HL-60 (cell line): Measurements from ENCODE around the gene FUT3.

Experiments used
- DNase-seq, 2 experiments: peaks; one replicate each; pipeline ENCODE4 v3.0.0-alpha.2; 2010 to 2020; ENCODE audit warnings: low read depth in 1 of 2, low spot score in 1 of 2
- H3K27ac ChIP-seq: fragments of 250-450 bp; sonication (Bioruptor Pico); replicated peaks from 2 replicates; pipeline ENCODE4 v1.5.1; 2020; ENCODE audit warnings: mild to moderate bottlenecking, moderate library complexity
- H3K27me3 ChIP-seq: fragments of 250-450 bp; sonication (Bioruptor Pico); 2 replicates; pipeline ENCODE4 v1.5.1; 2021; ENCODE audit warnings: mild to moderate bottlenecking, moderate library complexity; ENCODE audit not compliant: insufficient read depth, poor library complexity, severe bottlenecking
- H3K4me3 ChIP-seq: replicated peaks from 2 replicates; pipeline ENCODE4 v1.5.1; 2011; ENCODE audit warnings: mild to moderate bottlenecking, control low read depth, low read length; ENCODE audit not compliant: insufficient read depth
- CTCF ChIP-seq: IDR thresholded peaks from one replicate; pipeline ENCODE4 v1.5.1; 2011; ENCODE audit warnings: low read length, control low read depth, inconsistent platforms; ENCODE audit not compliant: insufficient read depth
- GABPA ChIP-seq: IDR thresholded peaks from 2 replicates; pipeline ENCODE4 v1.6.1; 2012; ENCODE audit warnings: low read depth
- POLR2AphosphoS5 ChIP-seq: IDR thresholded peaks from 2 replicates; pipeline ENCODE4 v1.6.1; 2012; ENCODE audit warnings: low read depth
- REST ChIP-seq: IDR thresholded peaks from 2 replicates; pipeline ENCODE4 v1.6.1; 2012; ENCODE audit warnings: low read depth; ENCODE audit not compliant: insufficient replicate concordance
- SPI1 ChIP-seq: IDR thresholded peaks from 2 replicates; pipeline ENCODE4 v1.6.1; 2012; ENCODE audit warnings: low read depth, mild to moderate bottlenecking, borderline replicate concordance

FUT3 gene

GRCh38 chr19:5893296-5893903 lies 42.2 kb upstream of the FUT3 start:
- H3K27ac ChIP-seq: no peak overlapping the region
- no peak overlapping the region for H3K4me3 ChIP-seq
- H3K27me3 ChIP-seq: peaks cover 10% of the 10 kb centered on the region
- no peak for DNase-seq
- TF ChIP-seq POLR2AphosphoS5: 0 out of 2 replicates have a peak, but pooled peaks have one; percentile 16
- no peak for TF ChIP-seq GABPA

- TF ChIP-seq CTCF (no peak), GABPA (no peak), SPI1 (no peak), REST (no peak), POLR2AphosphoS5 (no peak)
- H3K27ac ChIP-seq: no peak overlapping the region
Observed at GRCh38 chr19:5892772-5893275, 41.6 kb upstream of the FUT3 start.

GRCh38 chr19:5891938-5892771 lies 40.9 kb upstream of the FUT3 start:
- TF ChIP-seq GABPA: no peak
- peak; percentile 26 for TF ChIP-seq CTCF
- peak; percentile 31 for TF ChIP-seq POLR2AphosphoS5
- Histone ChIP-seq H3K27ac (no peak overlapping the region), H3K27me3 (peaks cover 10% of the 10 kb centered on the region), H3K4me3 (no peak overlapping the region)
- peak in 1 of 2 experiments; percentile 16 for DNase-seq

More at GRCh38 chr19:5892772-5893275, 41.6 kb upstream of the FUT3 start:
- no peak overlapping the region for H3K4me3 ChIP-seq
- H3K27me3 ChIP-seq: peaks cover 10% of the 10 kb centered on the region
- no peak for DNase-seq

GRCh38 chr19:5891572-5891937 lies 40.3 kb upstream of the FUT3 start:
- TF ChIP-seq POLR2AphosphoS5 (no peak), REST (no peak), SPI1 (no peak), CTCF (no peak)
- H3K27ac ChIP-seq: no peak overlapping the region
- DNase-seq: no peak
- H3K4me3 ChIP-seq: no peak overlapping the region
- H3K27me3 ChIP-seq: peaks cover 10% of the 10 kb centered on the region
